Retinal pigment epithelial cell (primary cell): ENCODE results near the gene CWF19L1.

Experiments
- DNase-seq: peaks from one replicate; pipeline ENCODE4 v3.0.0-alpha.2; 2010; ENCODE audit warnings: low read depth
- H3K4me3 ChIP-seq: 2 replicates; pipeline ENCODE4 v1.5.1; 2011; ENCODE audit warnings: mild to moderate bottlenecking, low read length, control low read depth, moderate library complexity
- CTCF ChIP-seq: conservative IDR thresholded peaks from 2 replicates; pipeline ENCODE4 v1.5.1; 2011; ENCODE audit warnings: low read depth, low read length, control low read depth, inconsistent platforms

The CWF19L1 gene

GRCh38 chr10:100186253-100187212, 80.9 kb downstream of the CWF19L1 start:
- DNase-seq = peak; percentile 11
- no peak for TF ChIP-seq CTCF
- H3K4me3 ChIP-seq = peak overlapping the region; percentile 94

- peak within 1 kb of the TSS; percentile 94 for H3K4me3 ChIP-seq
- TF ChIP-seq CTCF = peak; percentile 13
- DNase-seq = peak; percentile 54
Measured at GRCh38 chr10:100185364-100186252, 81.8 kb downstream of the CWF19L1 start, which contains the start of gene ERLIN1. Gene ERLIN1 (minus strand): TSS chr10:100186029. CDS start chr10:100185626, 403 bp downstream.

- TF ChIP-seq CTCF = no peak
- DNase-seq = no peak
- peak overlapping the region; percentile 94 for H3K4me3 ChIP-seq
Measured at GRCh38 chr10:100184840-100185239, 82.6 kb downstream of the CWF19L1 start.

- no peak for DNase-seq
- no peak for TF ChIP-seq CTCF
- H3K4me3 ChIP-seq = peak overlapping the region; percentile 94
Measured at GRCh38 chr10:100184426-100184825, 83.0 kb downstream of the CWF19L1 start.

GRCh38 chr10:100183481-100183880, 84.0 kb downstream of the CWF19L1 start:
- DNase-seq = no peak
- H3K4me3 ChIP-seq = no peak overlapping the region
- no peak for TF ChIP-seq CTCF

- no peak overlapping the region for H3K4me3 ChIP-seq
- no peak for TF ChIP-seq CTCF
- DNase-seq = no peak
Measured at GRCh38 chr10:100182908-100183307, 84.5 kb downstream of the CWF19L1 start.
